HG02885 (cell line): ENCODE data around the gene CLCNKB.

Experiments used
- ATAC-seq: cut with Tn5 transposase; IDR thresholded peaks from one replicate; pipeline ENCODE4 v1.9.1; 2021; ENCODE audit warnings: mild to moderate bottlenecking; ENCODE audit not compliant: unreplicated experiment, poor library complexity

The CLCNKB gene

DNA sequence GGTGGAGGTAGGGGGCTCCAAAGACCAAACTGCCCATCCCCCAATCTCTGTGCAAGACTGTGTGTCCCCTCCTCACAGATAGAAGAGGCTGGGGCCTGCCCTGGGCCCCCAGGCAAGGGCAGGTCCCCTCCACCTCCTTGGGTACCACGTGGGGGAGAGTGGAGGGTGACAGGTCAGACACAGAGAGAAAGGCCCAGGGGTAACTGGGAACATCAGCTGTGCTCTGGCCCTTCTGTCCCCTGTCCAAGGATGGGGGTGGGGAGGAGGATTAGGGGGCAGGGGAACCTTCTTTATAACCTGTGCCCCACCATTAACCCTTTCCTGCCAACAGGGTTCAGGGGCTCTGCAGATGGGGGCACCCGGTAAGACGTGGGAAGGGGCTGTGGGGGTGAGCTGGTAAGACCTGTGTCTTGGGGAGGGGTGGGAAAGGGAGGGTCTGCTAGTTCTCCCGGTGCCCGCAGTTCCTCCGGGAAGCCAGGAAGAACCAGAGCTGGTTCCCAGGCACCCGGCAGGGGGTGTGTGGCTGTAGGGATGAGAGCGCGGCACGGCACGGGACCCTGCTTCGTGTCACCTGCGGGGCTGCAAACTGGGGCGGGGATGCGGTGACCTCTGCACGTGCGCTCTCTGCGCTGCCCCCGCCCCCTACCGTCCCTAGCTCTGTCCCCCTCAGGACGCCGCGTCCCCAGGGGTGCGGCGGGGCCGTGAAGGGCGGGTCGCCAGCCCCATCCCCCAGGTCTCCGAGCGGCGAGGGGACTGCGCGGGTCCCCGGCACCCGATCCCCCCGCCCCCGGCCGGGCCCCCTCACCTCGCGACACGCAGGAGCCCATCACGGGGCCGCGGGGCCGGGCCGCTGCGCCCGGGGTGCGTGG lies 29.3 kb downstream of the CLCNKB start:
- no peak for ATAC-seq

DNA sequence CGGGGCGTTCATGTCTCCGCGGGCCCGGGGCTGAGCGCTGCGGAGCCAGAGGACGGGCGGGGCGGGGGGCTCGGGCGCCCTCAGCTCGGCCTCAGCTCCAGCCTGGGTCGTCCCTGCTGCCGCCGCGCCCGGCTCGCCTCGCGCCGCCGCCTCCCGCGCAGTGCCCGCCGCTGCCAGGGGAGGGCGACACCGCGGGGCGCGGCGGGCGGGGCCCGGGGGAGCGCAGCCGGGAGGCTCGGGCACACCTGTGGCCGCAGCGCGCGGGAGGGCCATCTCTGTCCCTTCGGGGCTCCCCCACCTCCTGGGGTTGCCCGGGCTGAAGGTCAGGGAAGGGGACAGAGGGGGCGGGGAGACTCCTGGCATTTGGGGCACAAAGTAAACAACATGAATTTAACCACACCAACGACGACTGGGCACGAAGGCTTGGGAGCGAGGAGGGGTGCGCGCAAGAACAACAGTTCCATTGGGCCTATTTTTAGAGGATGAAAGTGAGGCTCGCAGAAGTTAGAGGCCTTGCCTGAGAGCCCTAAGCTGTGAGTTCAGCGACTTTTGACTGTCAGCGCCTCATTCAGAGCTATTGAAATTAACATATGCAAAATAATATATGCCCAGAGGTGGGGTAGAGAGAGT lies 30.0 kb downstream of the CLCNKB start, which contains the start of gene FAM131C:
TSS of gene FAM131C (minus strand) at position 162 of the 630 bp plus-strand sequence. CDS start 209 bp downstream, outside the sequence.
- no peak for ATAC-seq

DNA sequence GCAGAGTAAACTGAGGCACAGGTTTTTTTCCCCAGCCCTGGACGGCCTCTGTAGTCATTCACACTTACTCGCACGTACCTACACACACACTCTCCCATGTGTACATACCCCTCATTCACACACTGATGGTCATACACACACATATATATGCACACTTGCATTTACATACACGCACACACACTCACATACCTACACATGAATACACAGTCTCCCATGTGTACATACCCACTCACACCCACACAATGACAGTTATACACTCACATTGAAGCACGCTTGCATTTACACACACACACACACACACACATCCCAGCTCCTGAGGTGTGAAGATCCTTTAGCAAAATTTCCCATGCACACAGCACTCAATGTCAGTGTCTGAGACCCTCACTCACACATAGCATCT lies 30.6 kb downstream of the CLCNKB start:
- ATAC-seq: no peak

DNA sequence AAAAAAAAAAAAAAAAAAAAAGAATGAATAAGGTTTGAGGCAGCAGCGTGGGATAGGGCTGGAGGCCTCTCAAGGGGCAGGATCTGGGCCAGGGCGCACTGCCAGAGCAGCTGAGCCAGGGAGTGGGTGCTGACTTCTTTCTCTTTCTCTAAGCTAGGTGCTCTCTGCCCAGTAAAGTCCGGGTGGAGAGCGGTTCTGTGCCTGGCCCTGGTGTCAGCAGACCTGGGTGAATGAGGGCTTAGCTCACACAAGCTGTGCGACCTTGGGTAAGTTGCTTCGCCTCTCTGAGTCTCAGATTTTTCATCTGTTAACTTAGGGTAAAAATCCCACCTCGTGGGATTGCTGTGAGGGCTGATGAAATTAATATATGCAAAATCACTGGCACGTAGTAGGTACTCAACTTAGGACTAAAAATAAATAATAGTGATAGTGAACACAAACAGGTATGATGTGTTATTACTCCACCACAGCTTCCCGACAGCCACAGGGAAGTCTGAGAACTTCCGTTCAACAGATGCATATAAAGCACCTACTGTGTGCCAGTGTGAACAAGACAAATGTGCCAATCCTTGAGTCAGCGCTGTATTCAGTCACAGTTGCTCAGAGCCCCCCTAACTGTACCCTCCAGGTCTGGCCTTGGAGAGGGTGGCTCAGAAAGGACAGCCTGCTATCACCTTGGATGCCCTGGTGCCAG lies 31.9 kb downstream of the CLCNKB start:
- ATAC-seq: no peak

DNA sequence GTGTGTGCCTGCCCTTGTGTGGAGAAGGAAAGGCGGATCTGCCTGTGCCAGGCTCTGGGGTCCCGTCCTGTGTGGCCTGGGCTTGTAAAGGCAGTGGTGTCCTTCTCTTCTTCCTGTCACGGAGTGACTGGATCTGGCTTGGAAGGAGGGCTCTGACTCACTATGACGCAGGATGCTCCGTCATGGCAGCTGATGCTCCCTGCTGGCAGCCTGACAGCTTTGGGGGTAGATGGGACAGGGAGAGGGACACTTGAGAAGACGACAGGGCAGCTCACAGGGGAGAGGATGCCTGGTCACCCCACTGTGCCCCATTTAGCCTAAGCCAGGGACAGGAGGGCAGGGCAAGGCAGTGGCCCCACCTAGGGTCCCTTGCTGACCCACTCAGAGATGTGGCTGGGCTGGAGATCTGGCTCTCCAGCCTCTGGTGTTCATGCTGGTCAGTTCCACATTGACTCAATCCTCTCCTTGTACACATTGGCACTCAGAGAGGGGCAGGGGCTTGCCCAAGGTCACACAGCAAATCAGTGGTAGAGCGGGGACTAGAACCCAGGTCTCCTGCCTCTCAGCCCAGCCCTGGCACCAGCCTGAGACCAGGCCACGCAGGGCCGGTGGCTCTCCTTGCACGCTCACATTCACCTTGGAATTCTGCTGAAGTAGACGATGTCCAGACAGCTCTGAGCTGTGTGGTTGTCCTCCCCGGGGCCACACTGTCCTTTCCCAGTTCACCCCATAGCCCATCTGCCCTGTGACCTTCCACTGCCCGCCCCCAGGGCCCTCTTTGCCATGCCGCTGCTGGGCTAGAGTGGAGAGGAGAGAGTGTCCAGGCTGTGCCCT lies 32.7 kb downstream of the CLCNKB start:
- ATAC-seq: no peak

DNA sequence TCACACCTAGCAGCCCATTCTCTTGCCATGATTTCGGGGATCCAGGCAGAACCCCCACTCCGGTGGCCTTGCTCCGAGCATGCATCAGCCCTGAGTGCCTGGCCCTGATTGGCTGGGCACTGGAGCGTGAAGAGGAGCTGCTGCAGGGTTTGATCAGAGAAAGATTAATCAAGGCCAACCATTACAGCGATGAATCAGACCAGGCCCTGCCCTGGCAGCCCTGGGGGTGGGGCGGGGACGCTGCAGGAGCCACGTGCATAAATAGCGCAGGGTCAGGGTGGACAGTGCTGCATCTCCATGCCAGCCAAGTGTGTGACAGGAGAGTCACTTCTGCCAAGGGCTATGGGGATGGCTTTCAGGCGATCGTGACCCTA lies 33.3 kb downstream of the CLCNKB start:
- no peak for ATAC-seq

DNA sequence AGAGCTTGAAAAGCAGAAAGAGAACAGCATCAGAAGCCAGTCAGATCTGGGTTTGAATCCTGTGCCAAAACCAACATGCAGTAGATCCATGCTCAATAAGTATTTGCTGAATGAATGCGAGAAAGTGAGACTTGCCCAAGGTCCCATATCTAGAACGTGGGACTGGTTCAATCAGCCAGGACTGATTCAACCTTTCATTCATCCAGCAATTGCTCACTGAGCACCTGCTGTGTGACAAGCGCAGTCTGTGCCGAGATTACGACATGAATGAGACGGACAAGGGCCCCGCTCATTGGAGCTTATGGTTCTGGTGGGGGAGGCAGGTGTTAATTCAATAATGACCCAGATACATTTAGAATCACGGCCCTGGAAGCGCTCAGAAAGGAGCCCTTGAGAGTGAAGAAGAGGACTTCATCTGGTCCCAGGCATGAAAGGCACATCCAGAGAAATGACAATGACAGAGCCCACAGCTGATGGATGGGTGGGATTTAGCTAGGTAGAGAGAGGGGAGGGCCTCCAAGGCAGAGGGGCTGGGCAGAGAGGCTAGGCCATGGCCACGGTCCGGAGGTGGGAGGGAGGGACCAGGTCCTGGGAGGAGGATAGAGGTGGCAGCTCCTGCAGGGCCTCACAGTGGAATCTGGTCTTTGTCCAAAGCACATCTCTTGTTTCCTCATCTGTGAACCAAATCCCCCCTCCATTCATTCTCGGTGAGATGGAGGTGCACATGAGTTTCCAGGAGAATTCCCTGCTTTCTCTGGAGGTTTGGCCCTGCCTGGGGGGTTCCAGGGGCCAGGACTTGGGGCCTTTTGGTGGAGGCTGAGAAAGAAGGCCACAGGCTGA lies 34.0 kb downstream of the CLCNKB start:
- no peak for ATAC-seq

DNA sequence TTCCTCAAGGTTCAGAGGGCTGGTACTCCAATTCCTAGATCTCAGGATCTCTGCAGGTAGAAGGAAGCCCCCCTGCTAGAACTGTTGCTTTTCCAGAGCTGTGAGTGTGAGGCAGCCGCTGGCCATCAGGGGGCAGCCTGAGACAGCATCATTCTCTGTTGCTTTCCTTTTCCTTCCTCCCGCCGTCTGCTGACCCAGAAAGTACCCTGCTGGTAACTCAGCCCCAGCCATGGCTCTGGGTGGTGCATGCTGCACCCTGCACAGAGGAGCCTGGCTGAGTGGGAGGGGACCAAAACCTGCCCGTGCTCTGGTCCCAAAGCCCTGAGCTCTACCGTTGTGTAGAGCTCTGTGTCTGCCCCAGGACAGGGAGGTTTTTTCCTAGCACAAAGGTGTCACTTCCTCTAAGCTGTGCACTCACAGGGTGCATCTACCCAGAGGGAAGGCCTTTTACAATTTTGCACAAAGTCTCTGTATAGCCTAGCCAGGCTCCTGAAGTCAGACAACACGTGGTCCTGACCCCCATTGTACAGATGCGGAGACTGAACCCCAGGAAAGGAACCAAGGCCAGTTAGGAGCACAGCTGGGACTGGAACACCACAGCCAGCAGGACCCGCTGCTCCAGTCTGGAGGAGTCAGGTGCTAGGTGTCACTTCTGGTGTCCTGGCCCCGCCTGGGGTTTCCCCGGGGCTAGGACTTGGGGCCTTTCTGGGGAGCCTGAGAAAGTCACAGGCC lies 35.5 kb downstream of the CLCNKB start:
- ATAC-seq: peak; percentile 56

DNA sequence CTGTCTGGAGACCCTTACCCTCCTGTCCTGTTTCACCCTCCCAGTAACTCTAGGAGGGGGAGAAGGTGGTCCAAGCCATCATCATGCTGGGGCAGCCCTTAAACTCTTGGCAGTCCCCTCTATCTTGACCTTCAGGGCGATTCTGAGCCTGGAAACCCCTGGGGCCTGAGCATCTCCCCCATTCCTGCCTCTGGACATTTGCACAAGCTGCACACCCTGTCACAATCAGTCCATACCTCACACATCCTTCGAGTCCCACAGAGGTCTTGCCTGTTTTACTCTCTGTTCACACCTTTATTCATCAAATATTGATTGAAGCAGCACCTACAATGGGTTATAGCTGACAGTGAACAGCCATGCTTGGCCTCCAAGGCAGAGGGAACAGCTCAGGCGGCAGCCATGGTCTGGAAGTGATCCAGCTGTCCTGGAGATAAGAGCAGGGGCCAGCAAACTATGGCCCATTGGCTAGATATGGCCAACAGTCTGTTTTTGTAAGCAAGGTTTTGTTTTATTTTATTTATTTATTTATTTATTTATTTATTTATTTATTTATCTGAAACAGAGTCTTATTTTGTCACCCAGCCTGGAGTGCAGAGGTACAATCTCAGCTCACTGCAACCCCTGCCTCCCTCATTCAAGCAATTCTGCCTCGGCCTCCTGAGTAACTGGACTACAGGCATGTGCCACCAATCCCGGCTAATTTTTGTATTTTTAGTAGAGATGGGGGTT lies 37.0 kb downstream of the CLCNKB start:
- ATAC-seq: no peak

DNA sequence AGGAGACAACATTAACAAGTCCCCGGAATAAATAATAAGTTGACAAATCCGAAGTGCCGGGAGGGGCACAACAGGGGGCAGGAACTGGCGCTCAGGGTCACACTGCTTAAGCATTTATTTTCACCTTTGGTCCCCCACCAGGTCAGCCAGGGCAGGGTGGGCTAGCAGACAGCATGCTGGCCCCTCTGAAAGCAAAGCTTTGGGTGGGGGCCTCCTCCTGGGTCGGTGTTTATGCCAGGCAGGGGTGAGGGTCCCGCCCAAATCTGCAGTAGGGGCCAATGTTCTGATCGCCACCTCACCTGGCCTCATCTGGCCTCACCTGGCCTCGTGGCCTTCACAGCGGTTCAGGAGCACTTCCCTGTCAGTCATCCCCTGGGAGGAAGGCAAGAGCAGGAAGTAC lies 38.1 kb downstream of the CLCNKB start:
- ATAC-seq: no peak

DNA sequence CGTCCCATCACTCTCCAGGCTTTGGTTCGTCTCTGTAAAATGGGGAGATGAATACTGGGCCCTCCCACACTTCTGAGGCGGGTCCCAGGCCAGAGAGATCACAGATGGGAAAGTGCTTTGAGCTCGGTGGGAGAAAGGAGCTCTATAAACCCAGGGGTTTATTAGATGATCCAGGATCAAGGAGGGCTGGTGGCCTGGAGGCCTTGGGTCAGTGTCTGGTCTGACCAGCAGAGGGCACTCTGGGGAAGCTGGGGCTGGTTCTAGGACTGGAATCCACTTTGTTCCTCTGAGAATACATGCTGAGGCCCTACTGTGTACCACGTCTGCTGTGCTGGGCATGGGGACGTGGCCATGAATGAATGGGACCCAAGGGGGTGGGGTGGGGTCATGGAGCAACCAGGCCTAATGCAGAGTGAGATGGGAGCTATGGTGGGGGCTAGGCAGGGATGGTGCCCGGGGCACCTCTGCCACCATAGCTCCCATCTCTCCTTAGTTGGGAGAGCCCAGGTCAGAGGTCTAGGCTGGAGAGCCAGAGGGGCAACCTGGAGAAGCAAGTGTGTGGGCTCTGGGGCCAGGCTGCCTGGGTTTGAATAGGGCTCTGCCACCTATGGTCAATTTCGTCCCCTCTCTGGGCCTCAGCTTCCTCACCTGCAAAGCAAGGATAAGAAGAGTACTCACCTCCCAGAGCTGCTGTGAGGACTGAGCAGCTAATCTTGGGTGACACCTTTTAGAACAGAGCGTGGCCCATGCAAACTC lies 38.9 kb downstream of the CLCNKB start:
- ATAC-seq: no peak

DNA sequence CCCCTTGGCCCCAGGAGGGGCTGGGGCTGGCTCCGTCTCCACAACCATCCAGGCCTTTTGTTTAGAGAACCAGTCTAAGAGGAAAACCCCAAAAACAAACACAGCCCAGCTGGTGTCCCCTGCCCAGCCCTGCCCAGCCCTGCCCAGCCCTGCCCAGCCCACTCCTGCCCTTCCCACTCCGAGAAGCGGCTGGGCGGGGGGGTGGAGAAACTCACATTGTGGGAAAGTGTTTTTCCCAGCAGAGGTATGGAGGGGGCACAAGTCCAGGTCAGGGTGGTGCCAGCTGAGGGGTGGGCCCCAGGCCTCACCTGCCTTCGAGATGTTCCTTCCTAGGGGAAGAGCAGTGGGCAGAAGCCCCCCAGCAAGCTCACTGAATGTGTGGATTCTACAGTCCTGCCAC lies 39.9 kb downstream of the CLCNKB start:
- no peak for ATAC-seq

DNA sequence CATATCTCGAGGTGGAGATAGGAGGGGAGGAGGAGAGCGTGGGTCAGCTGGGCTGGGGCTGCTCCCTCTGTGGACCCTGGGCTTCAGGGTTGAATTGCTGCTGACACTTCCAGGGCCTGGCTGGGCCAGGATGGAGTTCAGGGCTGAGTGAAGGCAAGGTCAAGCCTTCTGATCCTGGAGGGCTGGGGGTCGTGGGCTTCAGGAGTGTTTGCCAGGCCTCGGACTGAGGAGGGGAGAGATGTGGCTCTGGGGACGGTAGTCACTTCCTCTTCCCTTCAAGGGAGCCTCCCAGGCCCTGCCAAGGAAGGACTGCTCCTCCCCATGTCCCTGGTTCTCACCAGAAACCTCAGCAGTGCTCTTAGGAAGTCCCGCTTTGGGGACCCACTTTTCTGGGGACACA lies 41.9 kb downstream of the CLCNKB start:
- ATAC-seq: no peak

DNA sequence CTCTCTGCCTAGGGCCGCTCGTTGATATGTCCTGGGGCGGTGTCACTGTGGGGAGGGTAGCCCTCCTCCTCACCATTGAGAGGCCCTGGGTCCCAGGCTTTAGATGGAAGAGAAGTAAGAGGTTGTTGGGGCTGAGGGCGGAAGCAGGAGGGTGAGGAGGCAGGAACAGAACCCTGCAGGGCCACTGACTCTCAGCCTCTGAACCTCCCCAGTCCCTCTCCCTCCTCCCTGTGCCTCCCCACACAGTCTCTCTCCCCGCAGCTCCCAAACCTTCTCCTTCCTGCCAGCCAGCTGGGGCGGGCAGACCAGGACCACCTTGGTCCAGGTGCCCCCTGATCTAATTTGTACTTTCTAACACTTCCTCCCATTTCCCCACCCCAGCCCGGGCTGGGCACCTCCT lies 44.2 kb downstream of the CLCNKB start:
- ATAC-seq: no peak

DNA sequence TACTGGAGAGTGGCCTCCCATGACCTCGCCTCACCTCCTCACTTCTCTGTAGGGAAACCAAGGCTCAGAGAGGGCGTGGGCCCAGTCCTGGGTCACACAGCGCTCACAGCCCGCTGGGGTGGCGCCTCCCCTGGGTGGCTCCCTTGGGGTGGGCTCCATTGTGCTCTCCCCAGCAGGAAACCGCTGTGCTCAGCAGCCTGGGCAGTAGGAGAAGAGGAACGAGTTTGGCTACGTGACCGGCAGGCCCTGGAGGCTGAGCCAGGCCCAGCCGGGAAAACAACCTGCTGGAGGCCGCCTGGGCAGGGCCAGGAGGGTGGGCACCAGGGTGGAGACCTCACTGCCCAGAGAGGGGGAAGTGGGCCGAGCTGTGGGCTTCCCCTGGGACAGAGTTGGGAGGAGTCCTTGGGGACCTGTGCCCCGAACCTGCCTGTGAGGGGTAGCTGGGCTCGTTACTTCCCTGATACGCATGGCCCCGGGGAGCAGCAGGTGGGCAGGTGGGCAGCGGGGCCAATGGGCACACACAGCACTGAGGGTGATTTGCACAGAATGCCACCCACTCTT lies 44.8 kb downstream of the CLCNKB start:
- ATAC-seq: no peak

DNA sequence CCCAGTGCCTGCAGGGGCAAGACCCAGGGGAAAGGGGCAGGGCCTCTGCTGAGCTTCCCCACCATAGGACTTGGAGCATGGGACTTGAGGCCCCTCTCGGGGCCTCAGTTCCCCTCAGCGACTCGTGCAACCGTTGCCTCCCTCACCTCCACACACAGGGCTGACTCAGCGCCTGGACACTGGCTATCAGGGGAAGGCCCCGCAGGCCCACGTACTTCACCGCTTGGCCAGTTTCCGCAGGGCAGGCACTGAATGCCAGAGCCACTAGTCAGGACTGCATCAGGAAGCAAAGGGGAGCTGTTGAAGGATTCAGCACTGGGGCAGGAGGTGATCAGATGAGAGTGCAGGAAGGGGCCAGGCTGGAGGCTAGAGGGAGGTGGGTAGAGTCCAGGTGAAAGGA lies 45.4 kb downstream of the CLCNKB start:
- no peak for ATAC-seq
